SK-N-SH treated with all-trans-retinoic acid at 6 μM for 48 hours (cell line): Measurements from ENCODE around the gene ADAMTS9.

Experiments
- ATAC-seq: fragments of 200-7000 bp; cut with Tn5 transposase; 3 replicates; pipeline ENCODE4 v1.9.1; 2020; ENCODE audit warnings: mild to moderate bottlenecking, moderate library complexity
- ARNTL ChIP-seq: fragments of 450-650 bp; formaldehyde crosslinking; IDR thresholded peaks from 2 replicates; pipeline ENCODE4 v1.5.0; 2020; ENCODE audit warnings: low read depth, mild to moderate bottlenecking, moderate library complexity, borderline replicate concordance
- BACH2 ChIP-seq: fragments of 250-450 bp; sonication (Bioruptor Pico); IDR thresholded peaks from 2 replicates; pipeline ENCODE4 v1.9.0; 2021; ENCODE audit warnings: mild to moderate bottlenecking, borderline replicate concordance
- CREB5 ChIP-seq: fragments of 250-450 bp; sonication (Bioruptor Pico); IDR thresholded peaks from 2 replicates; pipeline ENCODE4 v1.5.1; 2020; ENCODE audit warnings: low read depth, mild to moderate bottlenecking, moderate library complexity
- CSRNP3 ChIP-seq: fragments of 250-450 bp; sonication (Bioruptor Pico); IDR thresholded peaks from 2 replicates; pipeline ENCODE4 v1.5.1; 2021; ENCODE audit warnings: mild to moderate bottlenecking, moderate library complexity
- ESRRG ChIP-seq: fragments of 250-450 bp; sonication (Bioruptor Pico); IDR thresholded peaks from 2 replicates; pipeline ENCODE4 v1.6.1; 2021; ENCODE audit warnings: mild to moderate bottlenecking
- GLIS3 ChIP-seq: fragments of 250-450 bp; sonication (Bioruptor Pico); IDR thresholded peaks from 2 replicates; pipeline ENCODE4 v1.5.0; 2020; ENCODE audit warnings: mild to moderate bottlenecking, moderate library complexity
- ISL1 ChIP-seq: fragments of 250-450 bp; sonication (Bioruptor Pico); IDR thresholded peaks from 2 replicates; pipeline ENCODE4 v2.1.2; 2022; ENCODE audit warnings: mild to moderate bottlenecking, moderate library complexity
- OSR1 ChIP-seq: fragments of 250-450 bp; sonication (Bioruptor Pico); IDR thresholded peaks from 2 replicates; pipeline ENCODE4 v1.8.0; 2022; ENCODE audit warnings: moderate library complexity, mild to moderate bottlenecking, inconsistent platforms
- PATZ1 ChIP-seq: fragments of 250-450 bp; sonication (Bioruptor Pico); IDR thresholded peaks from 2 replicates; pipeline ENCODE4 v1.8.0; 2020; ENCODE audit warnings: mild to moderate bottlenecking, moderate library complexity, borderline replicate concordance
- POU6F1 ChIP-seq: fragments of 250-450 bp; sonication (Bioruptor Pico); IDR thresholded peaks from 2 replicates; pipeline ENCODE4 v1.8.0; 2021; ENCODE audit warnings: low read depth, mild to moderate bottlenecking, moderate library complexity, borderline replicate concordance
- PPARA ChIP-seq: fragments of 250-450 bp; sonication (Bioruptor Pico); IDR thresholded peaks from 2 replicates; pipeline ENCODE4 v1.5.0; 2020; ENCODE audit warnings: mild to moderate bottlenecking, borderline replicate concordance
- RARB ChIP-seq: fragments of 250-450 bp; sonication (Bioruptor Pico); IDR thresholded peaks from 2 replicates; pipeline ENCODE4 v1.8.0; 2021; ENCODE audit warnings: mild to moderate bottlenecking, moderate library complexity
- TCF4 ChIP-seq: fragments of 250-450 bp; sonication (Bioruptor Pico); IDR thresholded peaks from 2 replicates; pipeline ENCODE4 v1.8.0; 2021; ENCODE audit warnings: mild to moderate bottlenecking, moderate library complexity, borderline replicate concordance
- TOX ChIP-seq: fragments of 250-450 bp; sonication (Bioruptor Pico); IDR thresholded peaks from 2 replicates; pipeline ENCODE4 v1.8.0; 2021; ENCODE audit warnings: mild to moderate bottlenecking, moderate library complexity, borderline replicate concordance
- TSHZ2 ChIP-seq: fragments of 250-450 bp; sonication (Bioruptor Pico); IDR thresholded peaks from 2 replicates; pipeline ENCODE4 v1.5.0; 2020; ENCODE audit warnings: mild to moderate bottlenecking, moderate library complexity
- ZFP3 ChIP-seq: fragments of 250-450 bp; sonication (Bioruptor Pico); IDR thresholded peaks from 2 replicates; pipeline ENCODE4 v1.5.0; 2020; ENCODE audit warnings: mild to moderate bottlenecking, moderate library complexity
- ZFP30 ChIP-seq: fragments of 450-650 bp; formaldehyde crosslinking; IDR thresholded peaks from 2 replicates; pipeline ENCODE4 v1.5.0; 2022; ENCODE audit warnings: mild to moderate bottlenecking, moderate library complexity
- ZNF565 ChIP-seq: fragments of 450-650 bp; formaldehyde crosslinking; conservative IDR thresholded peaks from 2 replicates; pipeline ENCODE4 v1.5.0; 2020; ENCODE audit warnings: low read depth, mild to moderate bottlenecking, moderate library complexity
- ZNF70 ChIP-seq: fragments of 450-650 bp; formaldehyde crosslinking; IDR thresholded peaks from 2 replicates; pipeline ENCODE4 v1.5.0; 2020; ENCODE audit warnings: mild to moderate bottlenecking, moderate library complexity
- ZNF8 ChIP-seq: fragments of 450-650 bp; formaldehyde crosslinking; IDR thresholded peaks from 2 replicates; pipeline ENCODE4 v1.5.0; 2020; ENCODE audit warnings: mild to moderate bottlenecking, moderate library complexity

Gene ADAMTS9

GRCh38 chr3:64681015-64681414 is 6.8 kb downstream of the ADAMTS9 start:
- no peak for ATAC-seq
- no peak for TF ChIP-seq TSHZ2 (CRISPR knock-in tag)
- no peak for TF ChIP-seq OSR1
- TF ChIP-seq ZNF8 (CRISPR knock-in tag) = no peak
- no peak for TF ChIP-seq TOX (CRISPR knock-in tag)
- no peak for TF ChIP-seq CSRNP3 (CRISPR knock-in tag)
- no peak for TF ChIP-seq ISL1 (CRISPR knock-in tag)
- TF ChIP-seq BACH2 (CRISPR knock-in tag) = no peak
- no peak for TF ChIP-seq ZFP3
- no peak for TF ChIP-seq PPARA (CRISPR knock-in tag)
- no peak for TF ChIP-seq GLIS3 (CRISPR knock-in tag)
- TF ChIP-seq ZFP30 (CRISPR knock-in tag) = no peak
- TF ChIP-seq ZNF70 = no peak
- no peak for TF ChIP-seq ARNTL (CRISPR knock-in tag)
- TF ChIP-seq TCF4 (CRISPR knock-in tag) = no peak
- no peak for TF ChIP-seq ESRRG
- TF ChIP-seq RARB (CRISPR knock-in tag) = no peak
- TF ChIP-seq POU6F1 (CRISPR knock-in tag) = no peak
- TF ChIP-seq ZNF565 = no peak

GRCh38 chr3:64680334-64680733 is 7.5 kb downstream of the ADAMTS9 start:
- TF ChIP-seq ZNF70 = no peak
- TF ChIP-seq TSHZ2 (CRISPR knock-in tag) = no peak
- no peak for TF ChIP-seq TCF4 (CRISPR knock-in tag)
- ATAC-seq = no peak

- ATAC-seq = no peak
- TF ChIP-seq PATZ1 (CRISPR knock-in tag) (no peak), CREB5 (CRISPR knock-in tag) (no peak)
These were observed 9.7 kb downstream of the ADAMTS9 start for GRCh38 chr3:64677961-64678716.
